PC-3 (cell line): ENCODE data around the gene PGS1.

Experiments
- EZH2 ChIP-seq: fragments of 300-600 bp; sonication (generic); IDR thresholded peaks from one replicate; pipeline ENCODE4 v1.6.1; 2017; ENCODE audit warnings: antibody characterized with exemption, mild to moderate bottlenecking, low read length; ENCODE audit not compliant: unreplicated experiment
- EZH2phosphoT487 ChIP-seq: fragments of 300-600 bp; sonication (generic); IDR thresholded peaks from 2 replicates; pipeline ENCODE4 v1.6.1; 2018; ENCODE audit warnings: mild to moderate bottlenecking, antibody characterized with exemption, low read length, borderline replicate concordance
- TF ChIP-seq, protein P1 (sequence below): fragments of 300-600 bp; sonication (generic); conservative IDR thresholded peaks from 2 replicates; pipeline ENCODE4 v1.5.1; 2017; ENCODE audit warnings: antibody characterized with exemption, low read depth, mild to moderate bottlenecking, low read length

DNA sequence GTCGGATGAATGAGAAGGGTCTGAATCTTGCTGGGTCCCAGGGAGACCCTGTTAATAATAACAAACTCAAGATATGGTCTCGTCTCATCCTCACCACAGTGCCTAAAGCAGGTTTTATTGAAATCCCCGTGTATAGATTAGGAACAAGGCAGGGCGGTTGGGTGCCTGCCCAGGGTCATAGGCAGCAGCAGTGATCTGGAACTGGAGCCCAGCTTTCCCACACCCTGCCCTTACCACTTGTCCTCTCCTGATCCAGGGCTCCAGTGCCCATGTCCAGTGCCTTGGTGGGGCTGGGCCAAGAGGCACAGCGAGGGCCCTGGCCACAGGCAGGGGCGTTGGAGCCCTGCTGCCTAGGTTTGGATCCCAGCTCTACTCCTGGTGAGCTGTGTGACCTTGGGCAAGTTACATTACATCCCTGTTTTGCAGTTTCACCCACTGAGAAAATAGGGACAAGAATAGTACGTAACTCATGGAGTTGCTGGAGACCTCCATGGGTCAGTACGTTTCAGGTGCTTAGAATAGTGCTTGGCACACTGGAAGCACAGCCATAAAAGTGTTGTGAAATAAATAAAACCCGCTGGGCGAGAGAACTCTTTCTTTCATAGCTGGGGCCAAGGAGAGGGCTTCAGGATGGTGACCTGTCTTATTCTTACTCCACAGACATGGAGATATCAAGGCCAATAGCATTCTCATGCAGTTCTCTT is 32.5 kb upstream of the PGS1 start:
- TF ChIP-seq, protein P1, sequence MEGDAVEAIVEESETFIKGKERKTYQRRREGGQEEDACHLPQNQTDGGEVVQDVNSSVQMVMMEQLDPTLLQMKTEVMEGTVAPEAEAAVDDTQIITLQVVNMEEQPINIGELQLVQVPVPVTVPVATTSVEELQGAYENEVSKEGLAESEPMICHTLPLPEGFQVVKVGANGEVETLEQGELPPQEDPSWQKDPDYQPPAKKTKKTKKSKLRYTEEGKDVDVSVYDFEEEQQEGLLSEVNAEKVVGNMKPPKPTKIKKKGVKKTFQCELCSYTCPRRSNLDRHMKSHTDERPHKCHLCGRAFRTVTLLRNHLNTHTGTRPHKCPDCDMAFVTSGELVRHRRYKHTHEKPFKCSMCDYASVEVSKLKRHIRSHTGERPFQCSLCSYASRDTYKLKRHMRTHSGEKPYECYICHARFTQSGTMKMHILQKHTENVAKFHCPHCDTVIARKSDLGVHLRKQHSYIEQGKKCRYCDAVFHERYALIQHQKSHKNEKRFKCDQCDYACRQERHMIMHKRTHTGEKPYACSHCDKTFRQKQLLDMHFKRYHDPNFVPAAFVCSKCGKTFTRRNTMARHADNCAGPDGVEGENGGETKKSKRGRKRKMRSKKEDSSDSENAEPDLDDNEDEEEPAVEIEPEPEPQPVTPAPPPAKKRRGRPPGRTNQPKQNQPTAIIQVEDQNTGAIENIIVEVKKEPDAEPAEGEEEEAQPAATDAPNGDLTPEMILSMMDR = no peak
- TF ChIP-seq EZH2 = no peak
- no peak for TF ChIP-seq EZH2phosphoT487
